Neural progenitor cell (in vitro differentiated cells): ENCODE measurements around the gene PDE5A. TPM values are rescaled to one million over a fixed set of nuclear protein-coding genes. Genes with fewer than 3 reads are reported as not detected.

Experiments
- DNase-seq: peaks from one replicate; pipeline ENCODE4 v3.0.0-alpha.2; 2016; ENCODE audit warnings: low spot score
- H2AFZ ChIP-seq: fragments of 200-600 bp; sonication (generic); replicated peaks from 2 replicates; pipeline ENCODE4 v1.6.1; 2016; ENCODE audit warnings: antibody characterized with exemption
- H3F3A ChIP-seq: fragments of 200-600 bp; sonication (generic); 2 replicates; pipeline ENCODE4 v1.6.1; 2016; ENCODE audit warnings: antibody characterized with exemption, low read depth
- H3K27ac ChIP-seq: fragments of 200-600 bp; sonication (generic); 2 replicates; pipeline ENCODE4 v1.5.1; 2016; ENCODE audit warnings: mild to moderate bottlenecking
- H3K27me3 ChIP-seq: fragments of 200-600 bp; sonication (generic); 2 replicates; pipeline ENCODE4 v1.6.1; 2016; ENCODE audit warnings: mild to moderate bottlenecking, moderate library complexity
- H3K36me3 ChIP-seq: fragments of 200-600 bp; sonication (generic); 2 replicates; pipeline ENCODE4 v1.5.1; 2016
- H3K4me1 ChIP-seq: fragments of 200-600 bp; sonication (generic); 2 replicates; pipeline ENCODE4 v1.6.1; 2016; ENCODE audit warnings: mixed run types
- H3K4me2 ChIP-seq: fragments of 200-600 bp; sonication (generic); 2 replicates; pipeline ENCODE4 v1.6.1; 2016
- H3K4me3 ChIP-seq: fragments of 200-600 bp; sonication (generic); 2 replicates; pipeline ENCODE4 v1.5.1; 2016
- H3K79me2 ChIP-seq: fragments of 200-600 bp; sonication (generic); 2 replicates; pipeline ENCODE4 v1.6.1; 2016; ENCODE audit warnings: low read depth
- H3K9ac ChIP-seq: fragments of 200-600 bp; sonication (generic); 2 replicates; pipeline ENCODE4 v1.6.1; 2016
- H3K9me3 ChIP-seq: fragments of 200-600 bp; sonication (generic); 2 replicates; pipeline ENCODE4 v1.5.1; 2016; ENCODE audit warnings: low read depth
- H4K20me1 ChIP-seq: fragments of 200-600 bp; sonication (generic); 2 replicates; pipeline ENCODE4 v1.6.1; 2016; ENCODE audit warnings: low read depth
- H3K27ac Mint-ChIP-seq: 3 replicates; pipeline ENCODE4 v1.8.0; 2021; ENCODE audit warnings: mixed read lengths
- H3K27me3 Mint-ChIP-seq: 2 replicates; pipeline ENCODE4 v1.8.0; 2022; ENCODE audit warnings: low read depth, mild to moderate bottlenecking, inconsistent platforms, moderate library complexity, mixed read lengths; ENCODE audit not compliant: insufficient read depth
- H3K36me3 Mint-ChIP-seq: 3 replicates; pipeline ENCODE4 v1.8.0; 2021; ENCODE audit warnings: mixed read lengths
- H3K4me1 Mint-ChIP-seq: 3 replicates; pipeline ENCODE4 v1.8.0; 2021; ENCODE audit warnings: mixed read lengths
- H3K4me3 Mint-ChIP-seq: 3 replicates; pipeline ENCODE4 v1.8.0; 2021; ENCODE audit warnings: mild to moderate bottlenecking, moderate library complexity, mixed read lengths
- H3K9me3 Mint-ChIP-seq: 3 replicates; pipeline ENCODE4 v1.8.0; 2020; ENCODE audit warnings: mixed read lengths
- EZH2 ChIP-seq: fragments of 200-600 bp; sonication (generic); IDR thresholded peaks from 2 replicates; pipeline ENCODE4 v1.6.1; 2017; ENCODE audit warnings: antibody characterized with exemption, mild to moderate bottlenecking, moderate library complexity
- EZH2phosphoT487 ChIP-seq: fragments of 200-600 bp; sonication (generic); IDR thresholded peaks from 2 replicates; pipeline ENCODE4 v1.6.1; 2017; ENCODE audit warnings: antibody characterized with exemption
- total RNA-seq: library from RNA; depleted of rRNA; stranded (reverse); fragments of >200 nt; gene quantifications from 2 replicates; pipeline ENCODE4 v1.2.3, GENCODE V29; 2015; ENCODE audit warnings: low replicate concordance
- TF ChIP-seq, protein P1 (sequence below): fragments of 200-600 bp; sonication (generic); IDR thresholded peaks from 2 replicates; pipeline ENCODE4 v1.5.1; 2017; ENCODE audit warnings: antibody characterized with exemption, mild to moderate bottlenecking

PDE5A gene
- total RNA-seq, 1 donor from 2014 or later, result 32.4 TPM

DNA sequence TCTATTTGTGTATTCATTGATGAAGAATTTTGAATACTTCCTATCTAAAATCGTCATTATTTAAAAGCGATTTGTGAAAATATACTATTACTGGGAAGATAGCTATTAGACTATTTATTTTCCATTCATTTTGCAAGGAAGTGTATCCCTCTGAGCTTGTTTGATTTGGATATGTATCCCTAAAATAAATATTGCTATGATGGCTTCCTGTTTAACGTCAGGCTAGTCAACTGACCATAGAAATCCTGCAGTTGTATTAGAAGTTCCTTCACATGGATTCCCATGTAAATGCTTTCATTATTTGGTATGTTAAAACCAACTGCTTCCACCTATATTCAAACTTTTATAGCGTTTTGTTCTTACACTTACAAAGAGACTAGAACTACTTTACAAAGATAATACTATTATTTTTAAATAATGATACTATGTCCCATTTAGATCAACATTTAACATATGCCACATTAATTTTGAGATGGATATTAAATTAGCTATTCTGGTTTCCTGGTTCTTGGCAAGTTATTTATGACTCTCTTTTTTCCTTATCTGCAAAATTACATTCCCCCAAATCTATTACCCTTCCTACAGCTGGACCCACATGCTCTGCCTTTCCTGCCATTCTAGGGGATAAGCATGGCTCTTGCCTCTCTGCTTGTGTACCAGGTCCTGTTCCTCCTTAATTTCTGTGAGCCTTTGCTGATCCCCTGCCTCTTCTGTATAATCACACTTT lies 26.7 kb upstream of the PDE5A start:
- H3K36me3 ChIP-seq, result no peaks in the 10 kb centered on the region
- no peak overlapping the region for H2AFZ ChIP-seq
- no peak overlapping the region for H3K4me3 ChIP-seq
- Mint-ChIP-seq H3K27me3 (no peaks in the 10 kb centered on the region), H3K27ac (no peak overlapping the region), H3K4me3 (no peak overlapping the region), H3K9me3 (no peaks in the 10 kb centered on the region), H3K4me1 (no peaks in the 10 kb centered on the region), H3K36me3 (no peaks in the 10 kb centered on the region)
- H3K4me2 ChIP-seq, result no peak overlapping the region
- no peaks in the 10 kb centered on the region for H3K27me3 ChIP-seq
- H3K9me3 ChIP-seq, result no peaks in the 10 kb centered on the region
- no peak for TF ChIP-seq EZH2
- H3K4me1 ChIP-seq, result no peaks in the 10 kb centered on the region
- no peaks in the 10 kb centered on the region for H3F3A ChIP-seq
- H3K9ac ChIP-seq, result no peak overlapping the region
- H3K27ac ChIP-seq, result no peak overlapping the region
- H4K20me1 ChIP-seq, result no peaks in the 10 kb centered on the region
- no peak for DNase-seq
- H3K79me2 ChIP-seq, result no peaks in the 10 kb centered on the region

DNA sequence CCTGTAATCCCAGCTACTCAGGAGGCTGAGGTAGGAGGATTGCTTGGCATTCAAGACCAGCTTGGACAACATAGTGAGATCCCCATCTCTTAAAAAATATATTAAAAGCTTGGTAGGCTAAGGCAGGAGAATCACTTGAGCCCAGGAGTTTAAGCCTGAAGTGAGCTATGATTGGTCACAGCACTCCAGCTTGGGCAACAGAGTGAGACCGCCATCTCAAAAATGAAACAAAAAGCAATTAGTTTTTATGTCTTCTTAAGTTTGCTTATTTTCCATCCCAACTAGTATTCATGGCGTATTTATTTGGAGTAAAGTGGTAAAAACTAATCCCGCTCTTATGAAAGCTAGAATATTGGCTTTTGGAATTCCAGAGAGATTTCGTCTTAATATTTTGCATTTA lies 25.4 kb upstream of the PDE5A start:
- no peak for DNase-seq
- Histone ChIP-seq H3K9ac (no peak overlapping the region), H4K20me1 (no peaks in the 10 kb centered on the region), H3K4me1 (no peaks in the 10 kb centered on the region), H3K36me3 (no peaks in the 10 kb centered on the region), H2AFZ (no peak overlapping the region), H3K9me3 (no peaks in the 10 kb centered on the region), H3K27ac (no peak overlapping the region), H3K4me2 (no peak overlapping the region), H3F3A (no peaks in the 10 kb centered on the region), H3K4me3 (no peak overlapping the region), H3K27me3 (no peaks in the 10 kb centered on the region), H3K79me2 (no peaks in the 10 kb centered on the region)
- TF ChIP-seq EZH2phosphoT487 (no peak), EZH2 (no peak)
- TF ChIP-seq, protein P1, sequence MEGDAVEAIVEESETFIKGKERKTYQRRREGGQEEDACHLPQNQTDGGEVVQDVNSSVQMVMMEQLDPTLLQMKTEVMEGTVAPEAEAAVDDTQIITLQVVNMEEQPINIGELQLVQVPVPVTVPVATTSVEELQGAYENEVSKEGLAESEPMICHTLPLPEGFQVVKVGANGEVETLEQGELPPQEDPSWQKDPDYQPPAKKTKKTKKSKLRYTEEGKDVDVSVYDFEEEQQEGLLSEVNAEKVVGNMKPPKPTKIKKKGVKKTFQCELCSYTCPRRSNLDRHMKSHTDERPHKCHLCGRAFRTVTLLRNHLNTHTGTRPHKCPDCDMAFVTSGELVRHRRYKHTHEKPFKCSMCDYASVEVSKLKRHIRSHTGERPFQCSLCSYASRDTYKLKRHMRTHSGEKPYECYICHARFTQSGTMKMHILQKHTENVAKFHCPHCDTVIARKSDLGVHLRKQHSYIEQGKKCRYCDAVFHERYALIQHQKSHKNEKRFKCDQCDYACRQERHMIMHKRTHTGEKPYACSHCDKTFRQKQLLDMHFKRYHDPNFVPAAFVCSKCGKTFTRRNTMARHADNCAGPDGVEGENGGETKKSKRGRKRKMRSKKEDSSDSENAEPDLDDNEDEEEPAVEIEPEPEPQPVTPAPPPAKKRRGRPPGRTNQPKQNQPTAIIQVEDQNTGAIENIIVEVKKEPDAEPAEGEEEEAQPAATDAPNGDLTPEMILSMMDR, result no peak
- Mint-ChIP-seq H3K4me3 (no peak overlapping the region), H3K27me3 (no peaks in the 10 kb centered on the region), H3K9me3 (no peaks in the 10 kb centered on the region), H3K27ac (no peak overlapping the region), H3K4me1 (no peaks in the 10 kb centered on the region), H3K36me3 (no peaks in the 10 kb centered on the region)

DNA sequence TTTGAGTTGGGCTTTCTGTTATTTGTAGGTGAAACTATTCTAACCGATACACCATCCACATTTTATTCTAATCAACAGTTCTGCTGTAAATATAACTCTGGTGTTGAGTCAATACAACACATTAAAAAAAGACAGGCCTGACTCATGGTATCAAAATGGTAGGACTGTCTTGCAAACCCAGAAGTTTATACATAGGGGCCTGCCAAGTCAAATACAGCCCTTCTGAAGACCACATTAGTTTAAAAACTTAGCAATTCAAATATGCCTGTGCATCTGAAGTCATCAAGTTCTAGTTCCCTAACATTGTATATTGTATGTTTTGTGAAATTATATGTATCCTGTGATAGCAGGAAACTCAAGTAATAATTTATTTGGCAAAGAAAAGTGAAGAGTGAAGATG lies 24.4 kb upstream of the PDE5A start:
- Mint-ChIP-seq H3K4me1 (no peaks in the 10 kb centered on the region), H3K4me3 (no peak overlapping the region), H3K27ac (no peak overlapping the region), H3K27me3 (no peaks in the 10 kb centered on the region), H3K36me3 (no peaks in the 10 kb centered on the region), H3K9me3 (no peaks in the 10 kb centered on the region)
- no peaks in the 10 kb centered on the region for H3K9me3 ChIP-seq
- H3K4me2 ChIP-seq, result no peak overlapping the region
- TF ChIP-seq, protein P1, result no peak
- TF ChIP-seq EZH2phosphoT487 (no peak), EZH2 (no peak)
- no peaks in the 10 kb centered on the region for H3K36me3 ChIP-seq
- no peaks in the 10 kb centered on the region for H3K4me1 ChIP-seq
- H3K79me2 ChIP-seq, result no peaks in the 10 kb centered on the region
- H2AFZ ChIP-seq, result no peak overlapping the region
- H3K9ac ChIP-seq, result no peak overlapping the region
- H3K27me3 ChIP-seq, result no peaks in the 10 kb centered on the region
- no peak overlapping the region for H3K4me3 ChIP-seq
- no peaks in the 10 kb centered on the region for H3F3A ChIP-seq
- no peak overlapping the region for H3K27ac ChIP-seq
- no peaks in the 10 kb centered on the region for H4K20me1 ChIP-seq
- DNase-seq, result no peak

DNA sequence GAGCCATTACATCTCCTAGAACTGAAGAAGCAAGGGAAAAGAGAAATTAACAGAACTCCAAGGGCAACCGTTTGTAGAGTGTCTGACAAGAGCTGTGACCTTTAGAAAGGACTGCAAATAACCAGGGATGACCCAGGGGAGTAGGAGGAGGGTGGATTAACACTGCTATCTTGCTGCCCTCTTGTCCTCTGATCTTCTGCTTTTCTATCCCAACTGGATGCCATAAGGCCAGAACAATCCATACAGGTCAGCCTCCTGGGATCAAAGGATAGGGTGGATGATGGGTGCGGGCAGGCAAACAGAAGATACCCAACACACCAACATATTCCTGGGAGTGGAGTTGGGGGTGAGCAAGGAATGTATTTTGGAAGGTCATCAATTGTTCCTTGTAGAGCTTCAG lies 19.8 kb upstream of the PDE5A start:
- Histone ChIP-seq H3K4me2 (no peak overlapping the region), H3K27me3 (no peaks in the 10 kb centered on the region), H3K36me3 (no peaks in the 10 kb centered on the region), H4K20me1 (no peaks in the 10 kb centered on the region), H3K9me3 (no peaks in the 10 kb centered on the region), H3K4me1 (no peaks in the 10 kb centered on the region), H3K79me2 (no peaks in the 10 kb centered on the region), H3F3A (no peaks in the 10 kb centered on the region), H3K4me3 (no peak overlapping the region), H2AFZ (no peak overlapping the region), H3K9ac (no peak overlapping the region), H3K27ac (no peak overlapping the region)
- Mint-ChIP-seq H3K27ac (no peak overlapping the region), H3K4me1 (no peaks in the 10 kb centered on the region), H3K36me3 (no peaks in the 10 kb centered on the region), H3K9me3 (no peaks in the 10 kb centered on the region), H3K4me3 (no peak overlapping the region), H3K27me3 (no peaks in the 10 kb centered on the region)
- no peak for DNase-seq
- TF ChIP-seq EZH2phosphoT487 (no peak), EZH2 (no peak)
- TF ChIP-seq, protein P1, result no peak
